Cardiac muscle cell (in vitro differentiated cells and primary cell): ENCODE measurements around the gene PELI1. TPM values are rescaled to one million over a fixed set of nuclear protein-coding genes. Genes with fewer than 3 reads are reported as not detected.

ENCODE experiments used
- DNase-seq, 2 donors: peaks; one replicate each; pipeline versions ENCODE4 v3.0.0 to v3.0.0-alpha.2; 2010 to 2017; ENCODE audit warnings: low read depth in 1 of 2, low spot score in 1 of 2
- H3K27ac ChIP-seq: fragments of 200-600 bp; sonication (generic); 2 replicates; pipeline ENCODE4 v1.5.1; 2016
- H3K27me3 ChIP-seq: fragments of 200-600 bp; sonication (generic); 2 replicates; pipeline ENCODE4 v1.6.0; 2016; ENCODE audit warnings: control low read depth
- H3K36me3 ChIP-seq: fragments of 200-600 bp; sonication (generic); 2 replicates; pipeline ENCODE4 v1.5.1; 2016; ENCODE audit warnings: control low read depth
- H3K4me1 ChIP-seq: fragments of 200-600 bp; sonication (generic); 2 replicates; pipeline ENCODE4 v1.8.1; 2017; ENCODE audit warnings: low read depth, mild to moderate bottlenecking, mixed run types
- H3K4me3 ChIP-seq: fragments of 200-600 bp; sonication (generic); 2 replicates; pipeline ENCODE4 v1.5.1; 2016; ENCODE audit warnings: mild to moderate bottlenecking
- H3K9me3 ChIP-seq: fragments of 200-600 bp; sonication (generic); 2 replicates; pipeline ENCODE4 v1.5.1; 2017; ENCODE audit warnings: low read depth, mild to moderate bottlenecking, control low read depth
- polyA plus RNA-seq: library from polyadenylated mRNA; unstranded; fragments of >200 nt; fragmentation: Nextera tagmentation; extraction: Ambion mirVana; gene quantifications from 2 replicates; pipeline ENCODE4 v1.2.1, GENCODE V29; 2016
- total RNA-seq: library from RNA; depleted of rRNA; stranded (reverse); fragments of >200 nt; gene quantifications from 2 replicates; pipeline ENCODE4 v1.2.3, GENCODE V29; 2016
- TF ChIP-seq, protein P1 (sequence below): IDR thresholded peaks from 2 replicates; pipeline ENCODE4 v1.5.1; 2012; ENCODE audit warnings: low read depth, mild to moderate bottlenecking, low read length

PELI1 gene
- total and polyA plus RNA-seq, 2 experiments from 2014 or later = 9.6 to 12.6 TPM

DNA sequence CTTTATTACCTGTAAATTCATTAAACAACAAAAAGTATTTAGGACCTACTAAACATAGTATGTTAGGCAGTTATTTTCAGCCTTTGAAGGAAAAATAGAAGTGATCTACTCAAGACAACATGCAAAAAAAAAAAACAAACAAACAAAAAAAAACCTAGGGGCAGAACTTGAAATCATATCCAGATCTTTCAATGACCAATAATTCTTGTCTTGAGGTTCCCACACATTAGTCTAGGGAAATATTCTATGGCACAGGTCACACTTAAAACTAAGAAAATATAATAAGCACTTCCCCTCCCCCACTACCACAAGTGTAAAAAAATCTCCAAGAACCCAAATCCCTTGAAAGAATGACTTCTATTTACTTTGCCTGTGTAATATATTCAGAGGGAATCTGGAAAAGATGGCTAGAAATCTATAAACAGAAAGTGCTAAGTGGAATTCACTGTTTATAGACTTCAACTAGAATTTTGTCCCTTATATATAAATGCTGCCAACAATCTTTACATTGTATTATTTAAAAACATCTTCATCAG is 3.5 kb downstream of the PELI1 start:
- Histone ChIP-seq H3K36me3 (no peaks in the 10 kb centered on the region), H3K27ac (no peak overlapping the region), H3K9me3 (no peaks in the 10 kb centered on the region), H3K4me1 (peaks cover 23% of the 10 kb centered on the region), H3K4me3 (no peak overlapping the region), H3K27me3 (no peaks in the 10 kb centered on the region)
- TF ChIP-seq, protein P1, sequence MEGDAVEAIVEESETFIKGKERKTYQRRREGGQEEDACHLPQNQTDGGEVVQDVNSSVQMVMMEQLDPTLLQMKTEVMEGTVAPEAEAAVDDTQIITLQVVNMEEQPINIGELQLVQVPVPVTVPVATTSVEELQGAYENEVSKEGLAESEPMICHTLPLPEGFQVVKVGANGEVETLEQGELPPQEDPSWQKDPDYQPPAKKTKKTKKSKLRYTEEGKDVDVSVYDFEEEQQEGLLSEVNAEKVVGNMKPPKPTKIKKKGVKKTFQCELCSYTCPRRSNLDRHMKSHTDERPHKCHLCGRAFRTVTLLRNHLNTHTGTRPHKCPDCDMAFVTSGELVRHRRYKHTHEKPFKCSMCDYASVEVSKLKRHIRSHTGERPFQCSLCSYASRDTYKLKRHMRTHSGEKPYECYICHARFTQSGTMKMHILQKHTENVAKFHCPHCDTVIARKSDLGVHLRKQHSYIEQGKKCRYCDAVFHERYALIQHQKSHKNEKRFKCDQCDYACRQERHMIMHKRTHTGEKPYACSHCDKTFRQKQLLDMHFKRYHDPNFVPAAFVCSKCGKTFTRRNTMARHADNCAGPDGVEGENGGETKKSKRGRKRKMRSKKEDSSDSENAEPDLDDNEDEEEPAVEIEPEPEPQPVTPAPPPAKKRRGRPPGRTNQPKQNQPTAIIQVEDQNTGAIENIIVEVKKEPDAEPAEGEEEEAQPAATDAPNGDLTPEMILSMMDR = no peak
- no peak for DNase-seq

DNA sequence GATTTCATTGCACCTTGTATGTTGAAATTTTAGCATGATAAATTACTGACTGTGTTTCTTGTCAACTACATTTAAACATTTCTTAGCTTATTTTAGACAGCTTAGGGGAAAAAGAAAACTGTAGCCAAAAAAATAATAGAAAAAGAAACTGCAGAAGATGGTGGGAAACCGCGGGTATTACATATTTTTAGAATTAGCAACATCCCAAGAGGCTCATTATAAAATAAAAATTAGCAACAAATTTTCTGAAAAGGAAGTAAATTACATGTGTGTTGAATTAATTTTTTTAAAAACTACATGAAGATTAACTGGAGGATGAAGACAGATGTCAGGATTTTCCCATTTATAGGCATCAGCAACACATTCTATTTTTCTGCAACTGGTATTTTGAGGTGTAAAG is 4.3 kb downstream of the PELI1 start:
- Histone ChIP-seq H3K36me3 (no peaks in the 10 kb centered on the region), H3K4me3 (no peak overlapping the region), H3K27me3 (no peaks in the 10 kb centered on the region), H3K4me1 (peaks cover 27% of the 10 kb centered on the region), H3K27ac (no peak overlapping the region), H3K9me3 (no peaks in the 10 kb centered on the region)
- DNase-seq = no peak
- TF ChIP-seq, protein P1 = no peak

GRCh38 chr2:64137996-64138395 is 6.2 kb downstream of the PELI1 start:
- no peak overlapping the region for H3K27ac ChIP-seq
- no peak for DNase-seq
- H3K9me3 ChIP-seq = no peaks in the 10 kb centered on the region
- H3K4me3 ChIP-seq = no peak overlapping the region
- TF ChIP-seq, protein P1 = no peak
- peaks cover 40% of the 10 kb centered on the region for H3K4me1 ChIP-seq
- no peaks in the 10 kb centered on the region for H3K27me3 ChIP-seq
- no peaks in the 10 kb centered on the region for H3K36me3 ChIP-seq

- no peaks in the 10 kb centered on the region for H3K9me3 ChIP-seq
- H3K36me3 ChIP-seq = no peaks in the 10 kb centered on the region
- TF ChIP-seq, protein P1 = no peak
- H3K27me3 ChIP-seq = no peaks in the 10 kb centered on the region
- H3K4me3 ChIP-seq = no peak overlapping the region
- peaks cover 40% of the 10 kb centered on the region for H3K4me1 ChIP-seq
- no peak overlapping the region for H3K27ac ChIP-seq
- DNase-seq = peak in 1 of 2 donors; percentile 27
These were observed 6.7 kb downstream of the PELI1 start for GRCh38 chr2:64137567-64137966.

DNA sequence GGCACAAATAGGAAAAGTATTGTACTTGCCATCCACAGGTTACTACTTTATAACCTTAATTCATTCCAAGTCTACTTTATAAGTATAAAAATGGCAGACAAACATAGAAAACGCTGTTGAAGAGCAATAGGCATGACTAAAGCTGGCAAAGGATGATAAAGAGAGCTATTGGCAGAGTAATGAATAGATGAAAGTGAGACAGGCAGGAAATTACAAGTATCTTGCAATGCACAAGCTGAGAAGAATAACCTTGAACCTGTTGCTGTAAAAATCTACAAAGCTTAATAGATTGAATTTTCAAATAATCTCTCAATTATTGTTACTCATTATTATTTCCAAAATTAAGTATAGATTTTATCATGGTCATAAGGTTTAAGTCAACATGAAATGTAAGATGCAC is 8.8 kb downstream of the PELI1 start:
- Histone ChIP-seq H3K4me3 (no peak overlapping the region), H3K27me3 (no peaks in the 10 kb centered on the region), H3K9me3 (no peaks in the 10 kb centered on the region), H3K36me3 (no peaks in the 10 kb centered on the region), H3K27ac (no peak overlapping the region), H3K4me1 (peaks cover 32% of the 10 kb centered on the region)
- DNase-seq = no peak
- TF ChIP-seq, protein P1 = no peak

DNA sequence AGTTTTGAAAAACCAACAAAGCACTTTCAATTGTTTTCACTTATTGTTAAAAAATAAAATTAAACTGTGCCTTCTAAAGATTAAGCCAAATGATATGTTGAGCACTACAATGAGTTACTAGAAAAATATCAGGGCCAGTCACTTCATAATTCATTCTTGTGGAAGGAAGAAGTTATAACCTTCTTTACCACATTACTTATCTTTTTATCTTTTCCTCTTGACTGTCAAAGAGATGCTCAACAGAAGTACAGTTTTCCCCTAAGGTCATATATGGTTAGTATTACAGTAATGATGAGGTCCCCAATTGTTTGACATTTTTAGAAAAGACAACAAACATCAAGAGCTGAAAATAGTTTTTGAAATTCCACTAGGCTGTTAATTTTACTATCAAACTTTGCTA is 9.4 kb downstream of the PELI1 start:
- DNase-seq = no peak
- Histone ChIP-seq H3K4me1 (peaks cover 38% of the 10 kb centered on the region), H3K4me3 (no peak overlapping the region), H3K9me3 (no peaks in the 10 kb centered on the region), H3K36me3 (no peaks in the 10 kb centered on the region), H3K27ac (no peak overlapping the region), H3K27me3 (no peaks in the 10 kb centered on the region)
- TF ChIP-seq, protein P1 = no peak
